Measurements from ENCODE around the gene ZSCAN20.

DNA sequence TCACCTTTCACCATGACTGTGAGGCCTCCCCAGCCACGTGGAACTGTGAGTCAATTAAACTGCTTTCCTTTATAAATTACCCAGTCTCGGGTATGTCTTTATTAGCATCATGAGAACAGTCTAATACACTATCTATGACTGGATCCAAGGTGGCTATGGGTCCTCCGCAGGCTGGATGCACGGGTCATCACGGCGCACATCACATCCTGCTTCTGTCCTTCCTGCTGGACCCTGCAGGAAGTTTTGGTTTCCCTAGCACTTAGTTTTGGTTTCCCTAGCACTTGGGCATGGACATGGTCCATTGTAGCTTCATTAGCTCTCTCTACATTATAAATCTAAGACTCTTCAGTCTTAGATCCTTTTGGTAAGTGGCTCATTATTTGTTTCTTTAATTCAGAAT is 27.3 kb upstream of the ZSCAN20 start:
- TF ChIP-seq EZH2 (IDR thresholded peaks at IDR 0.05; ENCODE audit: low read depth, unreplicated experiment) (no peak), CTCF (conservative IDR thresholded peaks at IDR 0.05; ENCODE audit: low read depth in 2 of 2) (no peak), POLR2AphosphoS5 (IDR thresholded peaks at IDR 0.05; ENCODE audit: low read depth) (no peak), CREB1 (CRISPR knock-in tag; IDR thresholded peaks at IDR 0.05; ENCODE audit: low read depth) (no peak), STAT1 (IDR thresholded peaks at IDR 0.05; ENCODE audit: unreplicated experiment) (no peak), EZH2phosphoT487 (IDR thresholded peaks at IDR 0.05; ENCODE audit: unreplicated experiment) (no peak), ZNF462 (CRISPR knock-in tag; IDR thresholded peaks at IDR 0.05) (no peak)

Data from GM23338 (cell line).